Measurements from ENCODE around the gene SLC39A11. TPM values are rescaled to one million over a fixed set of nuclear protein-coding genes. Genes with fewer than 3 reads are reported as not detected.
A peak's percentile ranks its signal among the peaks of the same experiment; 100 is the strongest.

The SLC39A11 gene
- total and polyA plus RNA-seq, 2 of the 13 experiments (the other 11 are each of a cell fraction or from before 2014, with no cell fraction given): 17.2 to 31.5 TPM

GRCh38 chr17:73089322-73090317, 2.9 kb downstream of the SLC39A11 start (continued):
- TF ChIP-seq ZNF678 (CRISPR knock-in tag; IDR thresholded peaks at IDR 0.05) (no peak), POGZ (CRISPR knock-in tag; IDR thresholded peaks at IDR 0.05) (no peak), ZNF335 (CRISPR knock-in tag; IDR thresholded peaks at IDR 0.05) (no peak), RARA (CRISPR knock-in tag; IDR thresholded peaks at IDR 0.05) (no peak), ZNF574 (CRISPR knock-in tag; IDR thresholded peaks at IDR 0.05) (no peak), ETS1 (CRISPR knock-in tag; IDR thresholded peaks at IDR 0.05) (no peak), ZNF510 (CRISPR knock-in tag; IDR thresholded peaks at IDR 0.05; ENCODE audit: low read depth) (no peak), SOX13 (IDR thresholded peaks at IDR 0.05) (no peak), SOX13 (CRISPR knock-in tag; conservative IDR thresholded peaks at IDR 0.05 in 1 of 2, IDR thresholded peaks at IDR 0.05 in 1 of 2) (peak in 1 of 2 experiments; percentile 67; a peak in 1 of 4 replicates), ZHX2 (IDR thresholded peaks at IDR 0.05; ENCODE audit: low read depth) (no peak), ZHX2 (CRISPR knock-in tag; IDR thresholded peaks at IDR 0.05; ENCODE audit: borderline replicate concordance) (no peak), ZNF605 (CRISPR knock-in tag; IDR thresholded peaks at IDR 0.05) (0 out of 2 replicates have a peak, but pooled peaks have one; percentile 46), ZNF180 (CRISPR knock-in tag; IDR thresholded peaks at IDR 0.05; ENCODE audit: borderline replicate concordance, low read depth) (no peak), ZNF547 (CRISPR knock-in tag; IDR thresholded peaks at IDR 0.05) (no peak), ATF3 (CRISPR knock-in tag; IDR thresholded peaks at IDR 0.05) (no peak), KAT8 (CRISPR knock-in tag; IDR thresholded peaks at IDR 0.05) (no peak), GATAD1 (CRISPR knock-in tag; IDR thresholded peaks at IDR 0.05) (no peak), SALL2 (CRISPR knock-in tag; IDR thresholded peaks at IDR 0.05) (no peak), HDAC2 (CRISPR knock-in tag; IDR thresholded peaks at IDR 0.05) (0 out of 2 replicates have a peak, but pooled peaks have one; percentile 3), TEAD2 (CRISPR knock-in tag; IDR thresholded peaks at IDR 0.05) (no peak)

All from HepG2 (cell line).